Mucosa of stomach (tissue), 1 donor: ENCODE data around the gene TM9SF1.

ENCODE experiments used
- H3K27me3 ChIP-seq: one replicate; pipeline ENCODE4 v1.7.0; 2013; ENCODE audit warnings: mild to moderate bottlenecking, low read length; ENCODE audit not compliant: control insufficient read depth, insufficient read depth
- H3K36me3 ChIP-seq: one replicate; pipeline ENCODE4 v1.7.0; 2013; ENCODE audit warnings: low read length; ENCODE audit not compliant: control insufficient read depth, insufficient read depth
- H3K4me1 ChIP-seq: one replicate; pipeline ENCODE4 v1.7.0; 2013; ENCODE audit warnings: mild to moderate bottlenecking, low read length; ENCODE audit not compliant: control insufficient read depth, insufficient read depth
- H3K4me3 ChIP-seq: one replicate; pipeline ENCODE4 v1.7.0; 2013; ENCODE audit warnings: low read length
- H3K9ac ChIP-seq: one replicate; pipeline ENCODE4 v1.7.0; 2013; ENCODE audit warnings: mild to moderate bottlenecking, low read length, moderate library complexity
- H3K9me3 ChIP-seq: one replicate; pipeline ENCODE4 v1.7.0; 2013; ENCODE audit warnings: mild to moderate bottlenecking, low read length, moderate library complexity; ENCODE audit not compliant: control insufficient read depth
- donor health status: Pancreatic carcinoma.

Gene TM9SF1

GRCh38 chr14:24149302-24149969, 45.8 kb downstream of the TM9SF1 start:
- H3K4me3 ChIP-seq: no peak overlapping the region
- H3K9ac ChIP-seq: no peak overlapping the region
- no peaks in the 10 kb centered on the region for H3K27me3 ChIP-seq
- no peaks in the 10 kb centered on the region for H3K9me3 ChIP-seq
- H3K36me3 ChIP-seq: peaks cover 11% of the 10 kb centered on the region
- H3K4me1 ChIP-seq: peaks cover 18% of the 10 kb centered on the region

- Histone ChIP-seq H3K36me3 (peaks cover 20% of the 10 kb centered on the region), H3K9ac (peak overlapping the region; percentile 74), H3K4me1 (peaks cover 18% of the 10 kb centered on the region), H3K4me3 (peak overlapping the region; percentile 72), H3K9me3 (no peaks in the 10 kb centered on the region), H3K27me3 (no peaks in the 10 kb centered on the region)
These were observed 47.3 kb downstream of the TM9SF1 start for GRCh38 chr14:24147761-24148428.

GRCh38 chr14:24146978-24147760, 48.1 kb downstream of the TM9SF1 start, which contains the start of gene RNF31:
Gene RNF31 (plus strand): TSS chr14:24147498. CDS start chr14:24147699, 201 bp downstream.
- Histone ChIP-seq H3K27me3 (no peaks in the 10 kb centered on the region), H3K36me3 (peaks cover 20% of the 10 kb centered on the region), H3K4me3 (peak within 1 kb of the TSS; percentile 76), H3K4me1 (peaks cover 19% of the 10 kb centered on the region), H3K9me3 (no peaks in the 10 kb centered on the region), H3K9ac (peak within 1 kb of the TSS; percentile 74)

GRCh38 chr14:24146453-24146977, 48.7 kb downstream of the TM9SF1 start, which contains the start of gene PSME2:
Gene PSME2 (minus strand): TSS chr14:24146610. CDS start chr14:24146581, 29 bp downstream.
- Histone ChIP-seq H3K9me3 (no peaks in the 10 kb centered on the region), H3K27me3 (no peaks in the 10 kb centered on the region), H3K9ac (peak within 1 kb of the TSS; percentile 74), H3K4me3 (peak within 1 kb of the TSS; percentile 76), H3K36me3 (peaks cover 15% of the 10 kb centered on the region), H3K4me1 (peaks cover 24% of the 10 kb centered on the region)

- Histone ChIP-seq H3K4me1 (peaks cover 24% of the 10 kb centered on the region), H3K9me3 (no peaks in the 10 kb centered on the region), H3K27me3 (no peaks in the 10 kb centered on the region), H3K4me3 (peak overlapping the region; percentile 76), H3K9ac (peak overlapping the region; percentile 74), H3K36me3 (peaks cover 10% of the 10 kb centered on the region)
These were observed 49.4 kb downstream of the TM9SF1 start for GRCh38 chr14:24145690-24146452.

- Histone ChIP-seq H3K4me1 (peaks cover 24% of the 10 kb centered on the region), H3K4me3 (peak overlapping the region; percentile 76), H3K27me3 (no peaks in the 10 kb centered on the region)
These were observed 50.0 kb downstream of the TM9SF1 start for GRCh38 chr14:24145219-24145618.

GRCh38 chr14:24144451-24144850, 50.8 kb downstream of the TM9SF1 start:
- Histone ChIP-seq H3K4me1 (peaks cover 27% of the 10 kb centered on the region), H3K36me3 (peaks cover 9% of the 10 kb centered on the region), H3K9me3 (no peaks in the 10 kb centered on the region), H3K4me3 (no peak overlapping the region), H3K27me3 (no peaks in the 10 kb centered on the region), H3K9ac (no peak overlapping the region)

More at GRCh38 chr14:24145219-24145618, 50.0 kb downstream of the TM9SF1 start:
- peaks cover 9% of the 10 kb centered on the region for H3K36me3 ChIP-seq
- peak overlapping the region; percentile 74 for H3K9ac ChIP-seq
- H3K9me3 ChIP-seq: no peaks in the 10 kb centered on the region

- Histone ChIP-seq H3K36me3 (peaks cover 9% of the 10 kb centered on the region), H3K4me3 (no peak overlapping the region)
These were observed 51.7 kb downstream of the TM9SF1 start for GRCh38 chr14:24143511-24143910.

GRCh38 chr14:24141097-24141880, 54.0 kb downstream of the TM9SF1 start, which contains the start of gene EMC9:
Gene EMC9 (minus strand): TSS chr14:24141591. CDS start chr14:24141304, 287 bp downstream.
- peaks cover 38% of the 10 kb centered on the region for H3K4me1 ChIP-seq
- H3K27me3 ChIP-seq: no peaks in the 10 kb centered on the region
- peaks cover 9% of the 10 kb centered on the region for H3K36me3 ChIP-seq
- H3K9me3 ChIP-seq: no peaks in the 10 kb centered on the region
- peak within 1 kb of the TSS; percentile 74 for H3K9ac ChIP-seq
- H3K4me3 ChIP-seq: peak within 1 kb of the TSS; percentile 79

More at GRCh38 chr14:24143511-24143910, 51.7 kb downstream of the TM9SF1 start:
- Histone ChIP-seq H3K27me3 (no peaks in the 10 kb centered on the region), H3K9ac (no peak overlapping the region), H3K9me3 (no peaks in the 10 kb centered on the region), H3K4me1 (peaks cover 28% of the 10 kb centered on the region)

GRCh38 chr14:24139272-24139934, 55.8 kb downstream of the TM9SF1 start:
- Histone ChIP-seq H3K9ac (no peak overlapping the region), H3K9me3 (no peaks in the 10 kb centered on the region), H3K27me3 (no peaks in the 10 kb centered on the region), H3K36me3 (peaks cover 9% of the 10 kb centered on the region), H3K4me3 (no peak overlapping the region), H3K4me1 (peaks cover 32% of the 10 kb centered on the region)
